PFSK-1 (cell line): ENCODE results near the gene NRG3.

Experiments
- FOXP2 ChIP-seq: optimal IDR thresholded peaks from 2 replicates; pipeline ENCODE3; 2011; ENCODE audit warnings: borderline replicate concordance, control low read depth, inconsistent platforms; ENCODE audit not compliant: insufficient read depth; ENCODE audit errors: extremely low read length, extremely low read depth
- POLR2AphosphoS5 ChIP-seq: IDR thresholded peaks from 2 replicates; pipeline ENCODE4 v1.6.1; 2012; ENCODE audit warnings: low read depth, mild to moderate bottlenecking, control low read depth, low read length, moderate library complexity
- REST ChIP-seq, 2 experiments: IDR thresholded peaks; 2 replicates each; pipeline versions ENCODE4 v1.6.1 to v1.8.0; 2011 to 2012; ENCODE audit warnings: low read depth in 2 of 2, low read length in 2 of 2, control low read depth in 1 of 2, inconsistent platforms in 1 of 2, mild to moderate bottlenecking in 1 of 2, moderate library complexity in 1 of 2; ENCODE audit not compliant: insufficient read depth in 1 of 2
- SIN3A ChIP-seq: IDR thresholded peaks from 2 replicates; pipeline ENCODE4 v1.6.1; 2012; ENCODE audit warnings: mild to moderate bottlenecking, low read length, moderate library complexity, borderline replicate concordance; ENCODE audit not compliant: insufficient read depth
- TAF1 ChIP-seq: IDR thresholded peaks from 2 replicates; pipeline ENCODE4 v1.6.1; 2012; ENCODE audit warnings: low read length, control low read depth, borderline replicate concordance; ENCODE audit not compliant: insufficient read depth

Gene NRG3

GRCh38 chr10:82814635-82815034 lies 939.6 kb downstream of the NRG3 start:
- TF ChIP-seq FOXP2: no peak
- TF ChIP-seq TAF1: no peak
- TF ChIP-seq POLR2AphosphoS5: no peak
- no peak for TF ChIP-seq SIN3A
- TF ChIP-seq REST (IDR thresholded peaks at IDR 0.05; ENCODE audit: insufficient read depth in 1 of 2, low read depth in 2 of 2, low read length in 2 of 2): no peak

- TF ChIP-seq REST (IDR thresholded peaks at IDR 0.05; ENCODE audit: insufficient read depth in 1 of 2, low read depth in 2 of 2, low read length in 2 of 2) (no peak), TAF1 (no peak), POLR2AphosphoS5 (no peak), FOXP2 (no peak), SIN3A (no peak)
Observed at GRCh38 chr10:82815680-82816079, 940.7 kb downstream of the NRG3 start.

- no peak for TF ChIP-seq POLR2AphosphoS5
- no peak for TF ChIP-seq SIN3A
- no peak for TF ChIP-seq TAF1
- no peak for TF ChIP-seq REST (IDR thresholded peaks at IDR 0.05; ENCODE audit: insufficient read depth in 1 of 2, low read depth in 2 of 2, low read length in 2 of 2)
- TF ChIP-seq FOXP2: no peak
Observed at GRCh38 chr10:82817676-82818422, 942.9 kb downstream of the NRG3 start.

GRCh38 chr10:82821043-82821442 lies 946.0 kb downstream of the NRG3 start:
- TF ChIP-seq TAF1 (no peak), REST (IDR thresholded peaks at IDR 0.05; ENCODE audit: insufficient read depth in 1 of 2, low read depth in 2 of 2, low read length in 2 of 2) (no peak), POLR2AphosphoS5 (no peak), FOXP2 (no peak), SIN3A (no peak)
